HG02840 (cell line): ENCODE data around the gene CHRM2.
"Not testable (repeated sequence)": the region's sequence is repeated elsewhere in the genome, so short reads cannot be mapped to it uniquely, and the experiment has no call there.

Experiments
- ATAC-seq: cut with Tn5 transposase; IDR thresholded peaks from one replicate; pipeline ENCODE4 v1.9.1; 2021; ENCODE audit warnings: mild to moderate bottlenecking, moderate library complexity, moderate number of reproducible peaks; ENCODE audit not compliant: unreplicated experiment, low FRiP score

CHRM2 gene

DNA sequence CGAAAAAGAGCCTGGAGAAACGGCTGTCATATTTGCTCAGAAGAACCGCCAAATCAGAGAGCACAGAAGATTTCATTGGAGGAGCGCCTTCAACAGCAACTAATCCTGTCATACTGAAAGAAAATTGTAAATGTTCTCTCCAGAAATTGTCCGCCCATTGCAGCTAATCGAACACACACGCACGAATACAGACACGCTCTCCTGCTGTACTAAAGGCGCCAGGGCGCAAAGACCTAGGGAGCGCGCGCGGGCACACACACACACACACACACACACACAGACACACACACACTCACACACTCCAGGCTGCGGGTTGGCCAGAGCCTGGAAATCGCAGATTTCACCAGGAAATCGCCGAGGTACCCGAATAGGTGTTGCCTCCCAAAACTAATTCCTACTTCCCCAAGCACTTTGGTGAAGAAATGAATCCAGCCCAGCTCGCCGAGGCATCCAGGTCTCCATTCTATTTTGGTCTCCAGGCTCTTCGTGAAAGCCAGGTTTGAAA lies at the start of gene CHRM2:
TSS of gene CHRM2 (plus strand) at position 157 of the 505 bp plus-strand sequence. CDS start 146,214 bp downstream, outside the sequence.
- no peak for ATAC-seq

DNA sequence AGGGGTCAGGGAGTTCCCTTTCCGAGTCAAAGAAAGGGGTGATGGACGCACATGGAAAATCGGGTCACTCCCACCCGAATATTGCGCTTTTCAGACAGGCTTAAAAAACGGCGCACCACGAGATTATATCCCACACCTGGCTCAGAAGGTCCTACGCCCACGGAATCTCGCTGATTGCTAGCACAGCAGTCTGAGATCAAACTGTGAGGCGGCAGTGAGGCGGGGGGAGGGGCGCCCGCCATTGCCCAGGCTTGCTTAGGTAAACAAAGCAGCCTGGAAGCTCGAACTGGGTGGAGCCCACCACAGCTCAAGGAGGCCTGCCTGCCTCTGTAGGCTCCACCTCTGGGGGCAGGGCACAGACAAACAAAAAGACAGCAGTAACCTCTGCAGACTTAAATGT lies 37.1 kb upstream of the CHRM2 start:
- ATAC-seq, result not testable (repeated sequence)

DNA sequence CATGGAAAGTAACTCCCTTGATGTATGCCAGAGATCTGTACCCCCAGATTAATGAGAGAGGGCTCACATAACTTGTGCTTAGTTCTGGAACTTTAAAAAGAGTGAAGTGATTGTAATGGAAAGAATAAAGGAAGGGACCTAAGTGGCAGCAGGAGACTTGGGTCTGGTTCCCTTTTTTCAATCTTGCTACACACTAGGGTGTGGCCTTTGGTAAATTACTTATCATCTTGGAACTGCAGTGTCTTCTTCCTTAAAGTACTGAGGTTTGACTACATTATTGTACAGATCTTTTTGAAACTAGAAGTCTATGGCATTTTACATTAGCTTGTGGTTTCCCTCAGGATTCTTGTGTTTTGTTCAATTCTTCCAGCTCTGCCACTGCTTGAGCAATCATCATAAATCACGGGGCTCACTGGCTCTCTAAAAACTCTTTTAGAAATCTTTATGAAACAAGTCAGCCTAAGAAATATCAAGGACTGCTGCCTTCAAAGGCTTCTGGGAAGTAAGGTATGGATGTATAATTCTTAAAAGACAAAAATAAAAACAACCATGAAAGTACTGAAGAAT lies 22.5 kb upstream of the CHRM2 start:
- ATAC-seq, result no peak

DNA sequence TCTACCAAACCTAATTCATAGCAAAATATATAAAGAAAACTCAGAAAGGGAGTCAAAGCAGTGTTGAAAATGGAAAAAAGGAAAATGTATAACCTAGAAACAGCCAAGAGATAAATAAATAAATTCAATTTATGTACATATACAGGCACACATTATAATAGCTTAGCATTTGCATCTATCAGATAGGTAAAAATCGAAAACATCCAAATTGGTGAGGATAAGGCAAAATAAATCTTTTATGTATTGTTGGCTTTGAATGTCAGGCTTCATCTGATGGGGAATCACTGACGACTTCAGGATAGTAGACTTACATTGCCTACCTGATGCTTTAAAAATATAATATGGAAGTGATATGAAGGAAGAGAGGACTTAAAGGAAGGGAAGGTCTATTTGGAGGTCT lies 20.6 kb upstream of the CHRM2 start:
- no peak for ATAC-seq

DNA sequence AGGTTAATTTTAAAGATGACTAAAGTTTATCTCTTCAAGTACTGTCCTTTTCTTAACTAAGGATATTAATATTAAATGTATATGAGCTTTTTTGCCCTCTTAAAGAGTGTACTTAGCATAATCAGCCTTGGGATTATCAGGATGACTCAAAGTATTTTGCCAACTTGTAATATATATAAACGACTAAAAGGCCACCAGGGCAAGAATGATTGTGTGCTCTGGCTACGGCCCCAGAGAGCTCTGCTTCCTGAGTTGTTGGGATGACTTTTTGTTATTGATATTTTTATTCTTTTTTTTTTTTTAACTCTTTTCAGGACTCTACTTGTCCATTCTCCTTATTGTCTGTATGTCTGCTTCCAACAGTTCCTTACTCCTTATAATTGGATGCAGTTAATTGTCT lies 14.8 kb upstream of the CHRM2 start:
- ATAC-seq, result no peak

DNA sequence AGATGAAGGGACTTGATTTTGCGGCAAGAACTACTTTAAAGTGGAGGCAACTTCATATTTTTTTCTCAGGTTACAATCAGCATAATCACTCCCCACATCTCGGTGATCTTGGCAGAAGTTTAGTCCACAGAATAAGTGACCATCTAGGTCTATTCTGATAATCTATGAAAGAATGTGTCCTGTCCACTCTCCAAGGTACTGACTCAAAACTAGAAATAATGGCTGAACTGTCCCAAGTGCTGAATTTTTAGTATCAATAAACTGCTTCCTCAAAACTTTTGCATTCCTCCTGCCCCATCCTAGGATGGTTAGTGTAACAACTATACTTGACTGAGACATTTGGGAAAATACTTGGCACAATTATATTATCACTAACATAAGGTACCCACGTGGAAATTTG lies 10.9 kb upstream of the CHRM2 start:
- no peak for ATAC-seq

DNA sequence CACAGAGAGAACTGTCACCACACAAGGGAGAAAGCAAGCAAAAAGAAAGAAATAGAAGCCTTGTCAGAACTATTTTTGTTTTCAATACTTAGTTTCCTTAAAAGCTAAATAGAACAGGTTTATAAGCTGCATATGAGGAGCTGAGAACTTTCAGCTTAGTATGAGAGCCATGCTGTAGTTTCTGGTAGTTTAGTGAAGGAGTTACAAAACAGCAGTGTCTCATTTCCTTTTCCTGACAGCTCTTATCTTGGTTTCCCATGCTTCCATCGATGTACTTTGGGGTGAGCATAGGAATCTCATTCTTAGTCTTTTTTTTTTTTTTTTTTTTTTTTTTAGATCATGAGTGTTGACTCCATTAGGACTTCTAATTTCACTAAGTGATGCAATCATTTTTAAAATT lies 8.6 kb upstream of the CHRM2 start:
- ATAC-seq, result no peak

DNA sequence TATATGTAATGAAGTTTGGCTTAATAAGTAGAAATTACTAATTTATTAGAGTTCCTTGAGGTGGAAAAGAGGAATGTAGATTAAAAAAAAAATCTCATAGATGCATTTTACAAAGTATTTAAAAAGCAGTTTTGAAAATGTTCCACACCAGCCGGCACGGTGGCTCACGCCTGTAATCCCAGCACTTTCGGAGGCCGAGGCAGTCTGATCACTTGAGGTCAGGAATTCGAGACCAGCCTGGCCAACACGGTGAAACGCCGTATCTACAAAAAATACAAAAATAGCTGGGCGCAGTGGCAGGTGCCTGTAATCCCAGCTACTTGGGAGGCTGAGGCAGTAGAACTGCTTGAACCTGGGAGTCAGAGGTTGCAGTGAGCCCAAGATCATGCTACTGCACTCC lies 3.2 kb upstream of the CHRM2 start:
- ATAC-seq, result no peak

DNA sequence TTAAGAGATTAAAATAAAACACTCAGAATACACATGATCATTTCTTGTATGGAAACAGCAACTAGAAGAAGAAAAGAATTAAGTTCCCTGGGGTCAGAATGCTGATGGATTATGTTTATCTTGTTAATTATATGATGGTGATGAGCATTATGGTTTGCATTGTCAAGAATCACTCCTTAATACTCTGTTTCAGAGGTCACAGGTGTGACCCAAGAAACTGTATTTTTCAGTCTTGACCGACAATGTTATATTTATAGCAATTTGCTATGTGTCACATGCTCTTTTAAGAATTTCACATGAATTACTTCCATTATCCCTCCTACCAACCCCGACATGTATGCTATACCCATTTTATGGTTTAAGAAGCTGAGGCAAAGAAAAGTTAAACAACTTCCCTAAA lies 2.7 kb upstream of the CHRM2 start:
- no peak for ATAC-seq

DNA sequence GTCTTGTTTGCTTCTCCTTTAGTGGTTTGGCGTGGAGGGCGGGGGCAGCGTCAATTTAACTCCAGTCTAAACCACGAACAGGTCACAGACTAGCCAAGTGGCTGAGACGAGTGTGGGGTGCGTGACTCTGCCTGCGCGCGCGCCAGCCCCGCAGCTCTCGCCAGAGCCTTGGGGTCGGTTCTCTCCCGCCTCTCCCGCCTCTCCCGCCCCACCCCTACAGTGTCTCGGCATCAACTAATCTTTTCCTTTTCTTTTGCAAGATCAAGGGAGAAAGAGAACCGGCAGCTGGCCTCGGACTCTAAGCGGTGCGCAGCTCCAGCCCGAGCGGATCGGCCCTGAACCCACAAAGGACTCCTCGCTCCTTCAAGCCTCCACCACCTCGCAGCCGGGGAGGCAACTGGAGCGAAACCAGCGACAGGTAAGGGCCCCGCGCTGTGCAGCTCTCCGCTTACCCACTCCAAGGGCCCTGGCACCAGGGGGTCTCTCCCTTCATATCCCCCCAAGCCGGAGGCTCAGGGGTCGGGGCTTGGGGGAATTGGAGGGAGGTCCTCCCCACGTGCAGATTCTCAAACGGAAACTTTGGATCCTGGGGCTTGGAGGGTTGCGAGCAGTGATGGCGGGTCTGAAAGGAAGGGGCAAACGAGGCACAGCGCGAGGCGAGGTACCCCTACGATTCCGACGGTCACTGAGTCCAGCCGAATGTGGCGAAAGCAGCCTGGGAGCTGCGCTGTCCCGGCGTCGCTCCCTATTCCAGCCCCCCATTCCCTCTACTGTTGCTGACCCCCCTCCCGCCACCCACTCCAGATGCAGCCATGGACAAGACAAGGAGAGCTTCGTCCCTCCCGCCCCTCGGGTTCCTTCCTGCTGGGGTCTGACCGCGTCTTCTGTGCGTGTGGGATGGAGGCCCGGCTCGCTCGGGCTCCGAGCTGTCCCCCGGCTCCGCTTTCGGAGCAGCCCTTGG lies 829 bp downstream of the CHRM2 start:
- no peak for ATAC-seq

DNA sequence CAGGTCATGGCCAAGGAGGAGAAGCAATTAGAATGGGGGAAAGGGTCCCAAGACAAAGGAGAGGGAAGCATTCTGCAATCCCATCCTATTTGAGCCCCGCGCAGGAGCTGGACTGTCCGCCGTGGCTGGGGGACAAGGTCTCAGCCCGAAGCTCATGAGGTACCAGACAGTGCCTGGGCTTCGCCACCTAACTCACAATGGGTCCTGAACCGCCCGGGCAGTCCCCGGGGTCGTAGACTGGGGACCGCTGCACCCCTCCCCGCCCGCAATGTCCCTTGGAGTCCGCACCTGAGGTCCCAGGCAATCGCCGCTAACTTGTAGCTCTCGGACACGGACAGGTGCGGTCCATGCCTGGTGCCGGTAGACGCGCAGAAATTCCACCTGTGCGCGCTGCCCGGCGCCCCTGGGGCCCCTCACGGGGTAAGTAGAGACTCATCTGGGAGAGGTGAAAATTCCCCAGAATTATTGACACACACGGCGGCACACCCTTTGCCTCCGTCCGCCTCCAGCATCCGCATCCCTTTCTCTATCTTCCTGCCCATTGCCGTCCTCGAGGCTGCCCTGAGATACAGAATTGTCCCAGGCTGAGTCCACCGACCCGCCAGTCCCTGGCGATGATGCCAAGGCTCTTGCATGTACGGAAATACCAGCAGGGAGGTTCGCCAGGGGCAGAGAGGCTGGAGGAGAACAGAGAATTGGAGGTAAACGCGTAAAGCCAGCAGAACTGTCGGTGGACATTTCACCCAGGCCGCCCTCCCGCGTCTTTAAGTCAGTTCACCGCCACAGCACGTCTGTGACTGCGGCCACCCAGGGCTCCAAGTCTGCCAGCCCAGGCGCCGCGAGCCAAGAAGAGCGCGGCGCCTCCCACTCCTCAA lies 1.8 kb downstream of the CHRM2 start:
- no peak for ATAC-seq

DNA sequence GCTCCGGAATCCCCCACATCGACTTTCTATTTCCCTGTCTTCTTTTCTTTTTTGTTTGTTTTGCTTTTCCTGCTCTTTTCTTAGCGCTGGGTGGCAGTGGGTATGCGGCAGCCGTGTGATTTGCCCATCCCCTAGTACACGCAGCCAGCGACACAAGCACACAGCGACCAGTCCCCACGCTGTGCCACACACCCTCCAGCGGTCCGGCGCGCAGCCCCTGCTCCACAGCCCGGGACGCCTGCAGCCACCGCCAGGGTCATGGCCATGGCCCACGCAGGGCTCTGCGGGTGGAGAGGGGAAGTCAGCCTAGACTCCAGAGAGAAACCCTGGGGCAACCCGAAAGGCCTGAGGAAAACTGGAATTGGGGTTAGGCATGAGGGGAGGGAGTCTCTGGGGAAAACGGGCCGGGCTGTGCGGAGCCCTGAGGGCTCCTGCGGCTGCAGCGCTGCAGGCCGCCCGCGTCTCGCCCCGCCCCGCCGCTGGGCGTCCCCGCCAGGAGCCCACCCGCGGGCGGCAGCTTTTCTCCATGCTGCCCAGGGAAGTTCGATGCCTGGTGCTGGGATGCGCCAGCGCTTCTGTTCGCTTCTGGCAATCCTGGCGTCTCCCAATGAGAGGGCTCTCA lies 2.5 kb downstream of the CHRM2 start:
- ATAC-seq, result no peak

DNA sequence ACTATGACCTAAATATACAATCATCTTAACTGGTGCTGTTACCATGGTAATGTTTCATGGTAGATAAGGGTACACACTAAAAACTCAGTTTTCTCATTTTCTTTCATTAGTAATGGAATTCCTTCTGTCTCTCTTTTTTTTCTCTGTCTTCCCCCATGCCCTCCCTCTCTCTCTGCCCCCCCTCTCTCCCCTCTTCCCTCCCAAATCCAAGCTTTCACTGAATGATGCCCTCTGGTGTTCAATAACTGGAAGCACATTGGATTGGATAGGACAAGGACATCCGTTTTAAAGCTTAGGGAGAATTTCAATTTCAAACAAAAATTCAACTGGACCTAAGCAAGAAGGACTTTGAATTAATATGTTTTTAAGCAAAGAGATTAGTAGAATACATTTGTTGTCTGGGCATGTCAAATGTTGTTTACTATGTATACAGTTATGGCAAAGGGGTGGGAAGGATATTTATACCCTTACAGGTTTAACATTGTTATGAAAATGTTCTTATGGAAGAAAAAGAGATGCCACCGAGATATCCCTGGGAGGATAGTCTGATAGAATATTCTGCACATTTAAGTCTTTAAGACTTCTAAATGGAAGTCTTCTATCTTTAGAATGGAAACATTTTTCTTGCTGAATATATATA lies 6.1 kb downstream of the CHRM2 start:
- ATAC-seq, result no peak

DNA sequence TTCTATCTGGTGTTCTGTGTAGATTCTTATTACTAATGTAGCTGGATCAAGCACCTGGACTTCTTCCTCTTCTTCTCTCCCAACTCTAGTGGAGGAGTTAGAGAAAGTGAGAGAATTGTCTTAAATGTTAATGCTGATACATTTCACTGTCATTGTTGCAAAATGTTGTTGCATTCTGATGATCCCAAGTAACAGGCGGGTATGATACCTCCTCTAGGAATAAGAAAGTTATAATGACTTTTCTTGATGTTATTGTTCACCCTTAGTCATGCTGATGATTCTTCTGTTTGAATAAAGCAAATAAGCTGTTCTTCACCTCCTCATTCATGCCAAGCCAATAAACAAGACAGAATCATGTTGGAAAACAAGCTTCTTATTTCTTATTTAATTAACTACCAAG lies 9.1 kb downstream of the CHRM2 start:
- ATAC-seq, result no peak

DNA sequence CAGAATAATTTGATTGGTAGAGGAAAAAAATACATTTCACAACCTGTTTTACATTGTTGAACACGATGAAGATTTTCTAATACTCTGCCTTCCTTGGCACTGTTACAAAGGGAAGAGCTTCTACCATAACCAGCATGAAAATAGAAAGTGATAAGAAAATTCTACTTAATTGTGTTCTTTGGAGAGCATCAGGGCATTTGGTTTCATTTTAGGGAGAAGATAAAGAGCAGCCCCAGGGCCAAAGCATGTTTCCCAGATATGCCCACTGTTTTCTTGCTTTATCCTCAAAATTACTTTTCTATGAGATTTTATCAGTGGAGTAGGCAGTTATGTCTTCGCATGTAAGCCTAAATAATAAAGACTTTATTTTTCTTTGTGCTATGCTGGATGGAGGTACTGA lies 9.5 kb downstream of the CHRM2 start:
- ATAC-seq, result no peak

DNA sequence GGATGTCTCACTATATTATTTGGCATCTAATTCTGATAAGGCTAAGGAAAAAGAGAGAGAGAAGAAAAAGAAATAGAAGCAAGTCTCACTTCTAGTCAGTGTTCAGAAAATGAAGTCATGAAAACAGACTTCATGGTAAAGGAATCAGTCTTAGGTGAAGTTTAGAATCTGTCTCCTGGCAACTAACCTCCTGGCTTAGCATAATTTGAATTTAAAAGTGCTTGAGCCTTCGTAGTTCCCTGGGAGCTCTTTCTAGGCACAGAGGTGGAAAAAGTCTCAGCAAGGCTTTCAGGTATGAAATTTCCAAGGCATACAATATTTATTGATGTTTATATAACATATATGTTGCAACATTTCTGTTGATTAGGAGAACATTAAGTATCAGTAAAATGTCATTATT lies 10.4 kb downstream of the CHRM2 start:
- ATAC-seq, result no peak

DNA sequence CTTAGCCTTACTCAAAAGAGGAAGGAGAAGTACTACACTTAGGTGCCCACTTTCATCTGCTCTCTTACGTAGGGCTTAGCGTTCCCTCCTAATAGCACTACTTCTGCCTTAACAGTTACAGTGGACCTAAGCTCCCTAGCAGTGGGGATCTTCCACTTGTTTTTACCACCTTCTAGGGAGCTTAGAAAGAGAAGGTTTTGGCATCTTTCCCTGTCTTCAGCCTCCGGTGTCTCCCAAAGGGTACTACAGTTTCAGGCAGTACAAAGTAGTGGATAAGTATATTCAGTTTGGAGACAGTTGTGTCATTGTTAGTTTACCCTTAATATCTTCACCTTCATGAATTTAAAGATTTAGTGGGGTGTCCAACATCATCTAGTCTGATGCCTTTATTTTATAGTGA lies 14.6 kb downstream of the CHRM2 start:
- ATAC-seq, result no peak

DNA sequence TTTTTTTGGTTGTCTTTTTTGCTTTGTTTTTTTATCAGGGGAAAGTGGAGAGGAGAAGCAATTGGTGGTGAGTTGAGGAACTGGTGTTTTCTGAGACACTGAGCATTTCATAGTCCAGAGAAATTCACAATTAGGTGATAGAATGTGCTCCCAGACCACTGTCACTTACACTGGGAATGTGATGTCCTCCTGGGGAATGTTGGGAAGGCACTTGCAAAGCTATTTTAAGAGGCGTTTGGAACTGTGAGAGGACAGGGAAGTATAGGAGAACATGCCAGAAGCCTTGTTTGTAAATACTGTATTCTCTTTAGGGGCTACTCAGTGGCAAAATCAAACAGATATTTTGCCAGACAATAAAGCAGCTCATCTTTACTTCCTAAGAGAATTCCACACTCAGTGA lies 16.0 kb downstream of the CHRM2 start:
- ATAC-seq, result no peak

DNA sequence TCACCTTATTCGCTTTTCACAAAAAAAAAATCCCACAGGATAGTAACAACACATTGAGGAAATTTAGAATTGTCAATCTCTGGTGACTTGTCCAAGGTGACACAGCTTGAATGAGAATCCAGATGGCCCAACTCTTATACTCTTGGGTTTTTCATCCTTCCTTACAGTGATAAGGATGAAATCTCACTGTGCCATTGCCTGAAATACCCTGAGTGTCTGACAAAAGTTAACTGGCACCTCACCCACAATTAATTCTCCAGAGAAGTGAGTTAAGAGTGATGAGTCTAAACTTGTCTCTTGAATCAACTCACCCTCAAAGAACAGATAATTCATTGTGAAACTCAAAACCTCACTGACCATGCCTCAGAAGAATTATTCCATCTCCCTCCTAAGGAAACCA lies 18.9 kb downstream of the CHRM2 start:
- ATAC-seq, result no peak

DNA sequence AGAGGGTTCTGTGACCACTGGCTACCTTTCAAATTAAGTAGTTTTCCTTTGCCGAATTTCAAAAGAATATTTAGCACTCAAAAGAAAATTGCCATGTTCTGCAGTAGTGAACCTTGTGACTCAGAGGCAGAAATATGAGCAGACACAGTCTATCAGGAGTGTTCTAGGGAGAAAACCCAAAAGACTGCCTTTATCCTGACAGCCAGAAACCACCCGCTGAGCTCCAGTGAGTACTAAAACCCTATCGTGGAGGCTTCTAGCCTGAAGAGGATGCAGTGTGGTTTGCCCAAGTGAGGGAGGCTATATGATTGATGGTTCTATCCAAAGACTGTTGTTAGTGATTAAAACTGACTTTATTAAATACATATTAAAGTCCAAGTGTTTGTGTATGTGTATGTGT lies 21.9 kb downstream of the CHRM2 start:
- no peak for ATAC-seq
